ENCODE measurements around the gene FBXO7. TPM values are rescaled to one million over a fixed set of nuclear protein-coding genes. Genes with fewer than 3 reads are reported as not detected.

The FBXO7 gene
- total RNA-seq, 1 donor from 2014 or later, result 105 TPM

DNA sequence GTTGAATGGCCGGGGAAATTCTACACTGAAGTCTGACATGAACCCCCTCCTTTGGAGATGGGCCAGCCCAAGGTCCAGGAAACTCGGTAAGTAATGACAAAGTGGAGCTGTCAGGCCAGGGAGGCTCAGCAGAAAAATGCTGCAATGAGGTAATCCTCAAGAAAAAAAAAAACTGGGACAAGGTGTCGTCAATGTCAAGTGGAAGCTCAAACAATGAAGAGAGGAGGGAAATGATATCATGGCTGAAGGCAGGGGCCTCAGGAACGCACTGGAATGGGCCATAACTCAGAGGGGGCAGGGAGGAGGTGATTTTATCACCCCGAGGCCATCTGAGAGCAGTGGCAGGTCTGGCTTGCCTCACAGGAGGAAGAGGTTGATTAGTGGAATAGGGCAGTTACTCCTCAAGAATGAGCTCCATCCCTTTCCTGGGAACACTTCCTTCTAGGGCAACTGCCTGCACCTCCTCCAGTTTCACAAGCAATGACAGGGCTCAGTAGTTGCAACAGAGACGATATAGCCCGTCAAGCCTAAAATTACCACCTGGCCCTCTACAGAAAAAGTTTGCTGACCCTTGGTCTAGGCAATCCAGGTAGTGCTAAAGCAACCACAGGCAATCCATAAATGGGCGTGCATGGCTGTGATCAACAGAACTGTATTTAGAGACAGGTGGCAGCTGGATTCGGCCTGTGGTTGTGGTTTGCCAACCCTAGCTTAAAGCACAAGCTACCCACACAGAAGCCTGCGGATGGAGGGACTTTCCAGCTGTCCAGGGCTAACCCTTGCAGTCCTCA lies 65.2 kb downstream of the FBXO7 start:
- TF ChIP-seq, protein P1, sequence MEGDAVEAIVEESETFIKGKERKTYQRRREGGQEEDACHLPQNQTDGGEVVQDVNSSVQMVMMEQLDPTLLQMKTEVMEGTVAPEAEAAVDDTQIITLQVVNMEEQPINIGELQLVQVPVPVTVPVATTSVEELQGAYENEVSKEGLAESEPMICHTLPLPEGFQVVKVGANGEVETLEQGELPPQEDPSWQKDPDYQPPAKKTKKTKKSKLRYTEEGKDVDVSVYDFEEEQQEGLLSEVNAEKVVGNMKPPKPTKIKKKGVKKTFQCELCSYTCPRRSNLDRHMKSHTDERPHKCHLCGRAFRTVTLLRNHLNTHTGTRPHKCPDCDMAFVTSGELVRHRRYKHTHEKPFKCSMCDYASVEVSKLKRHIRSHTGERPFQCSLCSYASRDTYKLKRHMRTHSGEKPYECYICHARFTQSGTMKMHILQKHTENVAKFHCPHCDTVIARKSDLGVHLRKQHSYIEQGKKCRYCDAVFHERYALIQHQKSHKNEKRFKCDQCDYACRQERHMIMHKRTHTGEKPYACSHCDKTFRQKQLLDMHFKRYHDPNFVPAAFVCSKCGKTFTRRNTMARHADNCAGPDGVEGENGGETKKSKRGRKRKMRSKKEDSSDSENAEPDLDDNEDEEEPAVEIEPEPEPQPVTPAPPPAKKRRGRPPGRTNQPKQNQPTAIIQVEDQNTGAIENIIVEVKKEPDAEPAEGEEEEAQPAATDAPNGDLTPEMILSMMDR (IDR thresholded peaks at IDR 0.05; ENCODE audit: insufficient read depth, low read length, poor library complexity, severe bottlenecking), result no peak
- DNase-seq (ENCODE audit: low read depth), result no peak
- no peak overlapping the region for H3K4me3 ChIP-seq (ENCODE audit: low read depth, low read length)
- H3K36me3 ChIP-seq (ENCODE audit: control insufficient read depth, insufficient read depth, low read length), result no peaks in the 10 kb centered on the region
- H3K27me3 ChIP-seq (ENCODE audit: control insufficient read depth, insufficient read depth, low read length), result peaks cover 3% of the 10 kb centered on the region

DNA sequence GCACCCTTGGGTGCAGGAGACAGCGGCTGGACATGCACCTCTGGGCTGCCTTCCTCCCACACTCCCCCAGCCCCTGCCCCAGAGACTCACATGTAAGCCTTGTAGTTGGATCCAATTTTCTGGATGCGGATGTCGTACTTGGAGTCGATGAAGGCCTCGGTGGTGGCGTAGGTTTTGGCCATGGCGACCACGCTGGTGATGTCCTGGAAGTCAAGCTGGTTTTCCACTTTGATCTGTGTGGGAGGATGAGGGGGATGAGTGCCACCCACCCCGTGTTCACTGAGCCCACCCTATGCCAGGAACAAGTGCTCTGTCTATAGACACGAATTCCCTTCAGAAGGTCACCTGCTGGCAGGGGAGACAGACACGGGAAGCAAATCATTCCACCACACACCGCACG lies 66.9 kb downstream of the FBXO7 start:
- Histone ChIP-seq H3K4me3 (ENCODE audit: low read depth, low read length) (no peak overlapping the region), H3K36me3 (ENCODE audit: control insufficient read depth, insufficient read depth, low read length) (no peaks in the 10 kb centered on the region), H3K27me3 (ENCODE audit: control insufficient read depth, insufficient read depth, low read length) (peaks cover 3% of the 10 kb centered on the region)
- TF ChIP-seq, protein P1 (IDR thresholded peaks at IDR 0.05; ENCODE audit: insufficient read depth, low read length, poor library complexity, severe bottlenecking), result no peak
- no peak for DNase-seq (ENCODE audit: low read depth)

DNA sequence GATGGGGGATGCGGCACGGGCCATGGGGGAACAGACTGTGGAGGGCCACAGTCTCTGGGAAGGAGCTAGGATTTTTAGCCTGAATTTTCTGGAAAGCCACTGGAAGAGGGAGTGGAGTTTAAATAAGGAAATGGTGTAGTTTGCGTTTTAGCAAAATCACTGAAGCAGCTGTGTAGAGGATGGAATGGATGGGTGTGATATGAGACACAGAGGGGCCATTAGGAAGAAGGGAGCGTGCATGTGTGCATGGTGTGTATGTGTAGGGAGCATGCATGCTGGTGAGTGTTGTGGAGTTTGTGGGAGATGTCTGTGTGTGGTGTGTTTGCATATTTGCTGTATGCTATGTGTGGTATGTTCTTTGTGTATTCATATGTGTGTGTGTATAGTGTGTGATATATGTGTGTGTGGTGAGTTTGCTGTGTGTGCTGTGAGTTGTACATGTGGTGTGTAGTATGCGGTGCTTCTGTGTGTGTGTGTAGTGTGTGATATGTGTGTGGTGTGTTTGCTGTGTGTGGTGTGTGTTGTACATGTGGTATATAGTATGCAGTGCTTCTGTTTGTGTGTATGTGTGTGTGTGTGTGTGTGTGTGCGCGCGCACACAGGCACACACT lies 67.6 kb downstream of the FBXO7 start:
- TF ChIP-seq, protein P1 (IDR thresholded peaks at IDR 0.05; ENCODE audit: insufficient read depth, low read length, poor library complexity, severe bottlenecking), result no peak
- no peak overlapping the region for H3K4me3 ChIP-seq (ENCODE audit: low read depth, low read length)

DNA sequence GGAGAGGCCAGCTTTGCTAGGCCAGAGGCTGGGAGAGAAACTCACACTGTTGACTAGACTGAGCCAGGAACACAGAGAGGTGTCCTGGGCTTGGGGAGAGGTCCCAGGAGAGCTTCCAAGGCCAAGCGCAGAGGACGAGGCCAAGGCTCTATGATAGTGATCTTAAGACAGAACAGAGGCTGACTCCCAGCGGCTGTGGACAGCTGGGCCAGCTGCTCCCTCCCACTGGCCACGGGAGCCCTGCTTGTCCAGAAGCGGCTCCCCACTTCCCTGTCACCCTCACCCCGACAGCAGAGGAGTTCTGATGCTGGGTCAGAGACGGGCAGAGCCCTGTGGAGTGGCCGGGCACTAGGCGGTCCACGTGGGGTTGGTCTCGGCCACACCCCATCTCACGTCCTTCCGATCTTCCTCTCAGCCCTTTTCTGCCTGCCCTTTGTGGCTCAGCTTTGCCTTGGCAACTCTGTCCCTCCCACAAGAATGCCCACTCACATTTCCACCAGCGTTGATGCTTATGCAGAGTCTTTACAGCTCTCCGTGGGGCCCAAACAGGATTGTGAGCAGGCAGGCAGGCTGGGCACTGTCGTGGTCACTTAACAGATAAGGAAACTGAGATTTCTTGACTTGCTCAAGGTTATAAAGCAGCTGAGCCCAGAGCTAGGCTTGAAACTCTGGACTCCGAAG lies 68.2 kb downstream of the FBXO7 start:
- Histone ChIP-seq H3K4me3 (ENCODE audit: low read depth, low read length) (no peak overlapping the region), H3K27me3 (ENCODE audit: control insufficient read depth, insufficient read depth, low read length) (peaks cover 2% of the 10 kb centered on the region), H3K36me3 (ENCODE audit: control insufficient read depth, insufficient read depth, low read length) (no peaks in the 10 kb centered on the region)
- no peak for DNase-seq (ENCODE audit: low read depth)
- TF ChIP-seq, protein P1 (IDR thresholded peaks at IDR 0.05; ENCODE audit: insufficient read depth, low read length, poor library complexity, severe bottlenecking), result no peak

More for the DNA sequence above, 67.6 kb downstream of the FBXO7 start:
- DNase-seq (ENCODE audit: low read depth), result no peak
- Histone ChIP-seq H3K36me3 (ENCODE audit: control insufficient read depth, insufficient read depth, low read length) (no peaks in the 10 kb centered on the region), H3K27me3 (ENCODE audit: control insufficient read depth, insufficient read depth, low read length) (peaks cover 3% of the 10 kb centered on the region)

DNA sequence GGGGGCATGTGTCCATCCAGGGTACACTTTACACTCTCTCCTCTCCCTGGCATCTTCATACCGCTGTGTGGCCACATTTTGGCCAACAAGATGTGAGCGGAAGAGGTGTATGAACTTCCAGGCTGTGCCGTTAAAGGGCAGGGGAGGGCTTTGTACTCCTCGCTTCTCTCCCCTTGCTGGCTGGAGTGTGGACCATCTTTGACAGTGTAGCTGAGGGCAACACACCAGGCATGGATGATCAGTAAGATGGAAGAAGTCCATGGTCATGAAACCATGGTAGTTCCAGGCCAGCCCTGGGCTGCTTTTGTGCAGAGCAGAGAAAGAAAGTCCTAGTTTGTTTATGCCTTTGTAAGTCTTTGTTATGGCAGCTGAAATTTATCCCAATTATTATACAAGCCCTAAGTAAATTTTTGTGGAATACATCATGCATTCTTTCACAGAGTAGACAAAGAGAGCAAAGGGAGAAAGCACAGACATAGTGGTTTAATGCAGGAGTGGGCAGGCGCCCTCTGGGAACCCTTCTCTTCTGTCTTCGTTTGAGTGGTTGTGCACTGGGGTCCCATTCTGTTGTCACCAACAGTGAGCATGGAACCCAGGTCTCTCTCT lies 70.4 kb downstream of the FBXO7 start:
- Histone ChIP-seq H3K27me3 (ENCODE audit: control insufficient read depth, insufficient read depth, low read length) (no peaks in the 10 kb centered on the region), H3K4me3 (ENCODE audit: low read depth, low read length) (no peak overlapping the region), H3K36me3 (ENCODE audit: control insufficient read depth, insufficient read depth, low read length) (no peaks in the 10 kb centered on the region)
- DNase-seq (ENCODE audit: low read depth), result no peak
- TF ChIP-seq, protein P1 (IDR thresholded peaks at IDR 0.05; ENCODE audit: insufficient read depth, low read length, poor library complexity, severe bottlenecking), result no peak
